GM13976 (cell line): Measurements from ENCODE around the gene TBC1D12.
"Not testable (repeated sequence)": the region's sequence is repeated elsewhere in the genome, so short reads cannot be mapped to it uniquely, and the experiment has no call there.

ENCODE experiments used
- DNase-seq: peaks from one replicate; pipeline ENCODE4 v3.0.0; 2012; ENCODE audit warnings: low spot score
- in situ Hi-C: fragments of 300-500 bp; cut with MboI; formaldehyde crosslinking; loops from one replicate; pipeline ENCODE4 v1.12.0; 2022; ENCODE audit warnings: low sequenced_read_pairs, mixed read lengths, inconsistent platforms; ENCODE audit not compliant: unreplicated experiment
- TF ChIP-seq, protein P1 (sequence below): IDR thresholded peaks from 2 replicates; pipeline ENCODE4 v1.5.1; 2012; ENCODE audit warnings: borderline replicate concordance, mild to moderate bottlenecking; ENCODE audit not compliant: insufficient read depth; ENCODE audit errors: extremely low read depth, missing control alignments, control extremely low read depth

The TBC1D12 gene

DNA sequence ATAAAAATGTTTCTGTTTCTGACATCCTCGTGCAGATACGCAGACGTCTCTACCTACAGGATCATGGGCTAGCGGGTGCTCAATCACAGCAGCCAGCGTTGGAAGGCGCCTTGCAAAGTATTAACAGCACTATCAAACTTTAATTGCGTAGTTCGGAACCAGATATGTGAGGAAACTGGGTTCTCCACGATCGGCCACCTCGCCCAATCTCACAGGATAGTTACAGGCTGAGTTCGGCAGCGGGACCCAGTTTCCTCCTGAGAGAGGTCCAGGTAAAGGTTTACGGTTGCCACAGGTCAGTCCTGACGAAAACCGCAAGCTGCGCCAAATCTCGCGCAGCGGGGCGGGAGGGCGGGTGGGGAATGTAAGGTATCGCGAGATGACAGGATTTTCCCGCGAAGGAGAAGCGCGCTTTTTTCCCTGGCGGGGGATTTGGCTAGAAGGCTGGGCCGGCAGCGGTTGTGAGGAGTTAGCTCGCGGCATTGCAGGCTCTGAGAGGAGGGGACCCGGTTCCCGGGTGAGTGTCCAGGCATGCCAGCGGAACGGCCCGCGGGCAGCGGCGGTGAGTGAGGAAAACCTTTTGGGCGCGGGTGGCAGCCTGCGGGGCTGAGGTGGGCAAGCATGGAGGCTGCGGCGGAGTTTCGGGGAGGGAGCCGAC is 143.2 kb downstream of the TBC1D12 start, which contains the start of gene HELLS:
HELLS (plus strand) TSS at position 398 of the 658 bp plus-strand sequence; CDS start at position 532, 134 bp downstream.
- in situ Hi-C loops = no loop called here

GRCh38 chr10:94546049-94546900 is 143.9 kb downstream of the TBC1D12 start:
- in situ Hi-C loops = no loop called here
- DNase-seq = peak; percentile 32

More for the DNA sequence above, 143.2 kb downstream of the TBC1D12 start, which contains the start of gene HELLS:
- TF ChIP-seq, protein P1, sequence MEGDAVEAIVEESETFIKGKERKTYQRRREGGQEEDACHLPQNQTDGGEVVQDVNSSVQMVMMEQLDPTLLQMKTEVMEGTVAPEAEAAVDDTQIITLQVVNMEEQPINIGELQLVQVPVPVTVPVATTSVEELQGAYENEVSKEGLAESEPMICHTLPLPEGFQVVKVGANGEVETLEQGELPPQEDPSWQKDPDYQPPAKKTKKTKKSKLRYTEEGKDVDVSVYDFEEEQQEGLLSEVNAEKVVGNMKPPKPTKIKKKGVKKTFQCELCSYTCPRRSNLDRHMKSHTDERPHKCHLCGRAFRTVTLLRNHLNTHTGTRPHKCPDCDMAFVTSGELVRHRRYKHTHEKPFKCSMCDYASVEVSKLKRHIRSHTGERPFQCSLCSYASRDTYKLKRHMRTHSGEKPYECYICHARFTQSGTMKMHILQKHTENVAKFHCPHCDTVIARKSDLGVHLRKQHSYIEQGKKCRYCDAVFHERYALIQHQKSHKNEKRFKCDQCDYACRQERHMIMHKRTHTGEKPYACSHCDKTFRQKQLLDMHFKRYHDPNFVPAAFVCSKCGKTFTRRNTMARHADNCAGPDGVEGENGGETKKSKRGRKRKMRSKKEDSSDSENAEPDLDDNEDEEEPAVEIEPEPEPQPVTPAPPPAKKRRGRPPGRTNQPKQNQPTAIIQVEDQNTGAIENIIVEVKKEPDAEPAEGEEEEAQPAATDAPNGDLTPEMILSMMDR = no peak
- peak; percentile 91 for DNase-seq

GRCh38 chr10:94546901-94547185 is 144.5 kb downstream of the TBC1D12 start:
- DNase-seq = no peak
- in situ Hi-C loops = no loop called here

More at GRCh38 chr10:94546049-94546900, 143.9 kb downstream of the TBC1D12 start:
- TF ChIP-seq, protein P1 = no peak

GRCh38 chr10:94549221-94549620 is 146.9 kb downstream of the TBC1D12 start:
- in situ Hi-C loops = no loop called here
- DNase-seq = no peak
- TF ChIP-seq, protein P1 = no peak

More at GRCh38 chr10:94546901-94547185, 144.5 kb downstream of the TBC1D12 start:
- TF ChIP-seq, protein P1 = no peak

DNA sequence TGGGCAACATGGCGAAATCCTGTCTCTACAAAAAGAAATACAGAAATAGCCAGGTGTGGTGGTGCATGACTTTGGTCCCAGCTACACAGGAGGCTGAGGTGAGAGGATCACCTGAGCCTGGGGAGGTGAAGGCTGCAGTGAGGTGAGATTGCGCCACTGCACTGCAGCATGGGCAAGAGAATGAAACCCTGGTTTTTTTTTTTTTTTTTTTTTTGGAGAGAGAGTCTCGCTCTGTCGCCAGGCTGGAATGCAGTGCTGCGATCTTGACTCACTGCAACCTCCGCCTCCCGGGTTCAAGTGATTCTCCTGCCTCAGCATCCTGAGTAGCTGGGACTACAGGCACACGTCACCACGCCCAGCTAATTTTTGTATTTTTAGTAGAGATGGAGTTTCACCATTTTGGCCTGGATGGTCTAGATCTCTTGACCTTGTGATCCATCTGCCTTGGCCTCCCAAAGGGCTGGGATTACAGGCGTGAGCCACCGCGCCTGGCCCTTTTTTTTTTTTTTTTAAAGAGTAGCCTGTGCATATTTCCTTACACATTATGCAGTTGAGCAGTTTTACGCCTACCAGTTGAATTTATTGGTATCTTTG is 165.5 kb downstream of the TBC1D12 start:
- DNase-seq, in situ Hi-C loops: not testable (repeated sequence)

DNA sequence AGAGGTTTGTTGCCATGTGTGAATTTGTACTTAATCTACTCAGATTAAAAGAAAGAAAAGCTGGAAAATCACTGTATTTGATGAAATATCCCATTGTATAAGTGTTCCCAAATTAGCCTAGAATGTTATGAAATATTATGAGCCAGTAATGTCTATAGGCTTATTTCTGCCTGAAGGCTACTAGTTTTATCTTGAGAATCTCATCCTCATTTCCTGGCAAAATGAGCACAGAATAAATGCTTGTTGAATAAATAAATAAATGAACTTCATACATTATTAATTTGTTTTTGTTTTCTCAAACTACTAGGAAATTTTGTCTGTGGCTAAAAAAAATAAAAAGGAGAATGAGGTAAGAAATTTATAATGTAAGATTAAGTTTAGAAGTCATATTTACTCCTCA is 168.7 kb downstream of the TBC1D12 start:
- no peak for DNase-seq
- TF ChIP-seq, protein P1 = no peak
- in situ Hi-C loops = no loop called here

DNA sequence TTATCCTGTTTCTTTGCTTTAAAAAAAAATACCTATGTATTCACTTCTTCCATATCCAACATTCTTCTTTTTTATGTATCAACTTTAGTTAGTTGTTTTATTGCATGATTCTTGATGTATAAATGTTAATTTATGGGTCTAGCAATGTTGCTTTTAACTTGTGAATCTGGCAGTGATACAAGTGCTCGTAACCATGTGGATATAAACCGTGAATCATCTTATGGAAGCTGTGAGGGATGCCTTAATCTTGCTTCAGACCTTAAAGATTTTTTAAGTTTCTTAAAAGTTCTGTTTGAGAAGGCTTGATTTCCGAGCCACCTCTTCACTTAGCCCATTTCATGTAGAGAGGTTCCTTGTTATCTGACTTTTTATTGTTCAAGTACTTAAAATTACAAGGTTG is 169.2 kb downstream of the TBC1D12 start:
- TF ChIP-seq, protein P1 = no peak
- DNase-seq = no peak
- in situ Hi-C loops = no loop called here
